HG03025 (cell line): ENCODE results near the gene KIFAP3.

ENCODE experiments used
- ATAC-seq: cut with Tn5 transposase; IDR thresholded peaks from one replicate; pipeline ENCODE4 v1.9.1; 2021; ENCODE audit warnings: mild to moderate bottlenecking, moderate library complexity; ENCODE audit not compliant: unreplicated experiment, low FRiP score

The KIFAP3 gene

DNA sequence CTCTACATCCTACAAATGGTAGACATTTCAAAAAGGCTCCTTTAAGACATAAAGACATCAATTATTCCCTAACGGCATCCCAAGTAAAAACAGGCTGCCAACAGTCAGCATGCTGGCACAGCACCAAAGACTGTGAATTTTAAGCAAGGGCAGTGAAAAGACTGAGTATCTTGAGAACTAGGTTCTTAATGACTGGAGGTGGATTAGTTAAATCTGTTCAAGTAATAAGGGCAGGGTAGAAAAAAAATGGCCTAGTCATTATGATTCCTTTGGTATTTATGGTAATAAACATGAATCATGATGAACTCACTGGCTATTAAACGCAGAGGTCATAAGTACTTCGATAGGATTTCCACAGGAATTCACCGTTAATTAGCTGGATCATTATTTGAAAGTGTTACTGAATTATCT, 75.2 kb downstream of the KIFAP3 start:
- ATAC-seq: no peak

DNA sequence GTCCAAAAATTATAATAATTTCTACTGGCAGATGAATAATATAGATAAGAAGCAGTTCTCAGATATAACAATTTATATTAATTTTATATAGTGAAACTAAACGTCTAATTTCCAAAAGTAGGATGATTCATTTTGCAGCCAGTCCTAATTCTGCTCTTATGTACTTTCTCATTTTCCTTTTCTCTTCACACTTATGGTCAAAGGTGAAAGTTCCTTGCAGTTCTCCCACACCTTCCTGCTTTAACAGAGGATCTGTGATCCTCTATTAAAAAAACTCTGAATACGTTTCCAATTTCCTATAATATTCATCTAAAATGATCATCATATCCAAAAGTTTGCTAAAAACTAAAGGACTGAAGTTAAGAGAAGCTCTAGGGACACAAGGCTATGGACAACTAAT, 78.5 kb downstream of the KIFAP3 start:
- no peak for ATAC-seq

DNA sequence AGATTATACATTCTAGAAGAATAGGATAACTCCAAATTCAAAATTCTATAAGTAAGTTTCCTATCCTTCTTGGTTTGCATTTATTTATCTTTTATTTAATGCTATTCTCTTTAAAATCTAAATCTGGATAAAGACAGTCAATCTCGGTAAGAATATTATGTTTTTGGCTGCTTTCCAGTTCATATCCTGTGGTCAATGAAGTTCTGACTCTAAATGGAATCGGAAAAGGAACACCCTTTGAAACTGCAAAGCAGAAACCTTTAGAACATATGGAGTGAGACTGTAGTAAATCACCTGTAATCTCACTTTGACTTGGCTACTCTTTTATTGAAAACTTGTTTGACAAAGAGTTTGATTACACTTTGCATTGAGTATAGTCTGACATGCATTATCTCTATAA, 85.2 kb downstream of the KIFAP3 start:
- ATAC-seq: no peak

DNA sequence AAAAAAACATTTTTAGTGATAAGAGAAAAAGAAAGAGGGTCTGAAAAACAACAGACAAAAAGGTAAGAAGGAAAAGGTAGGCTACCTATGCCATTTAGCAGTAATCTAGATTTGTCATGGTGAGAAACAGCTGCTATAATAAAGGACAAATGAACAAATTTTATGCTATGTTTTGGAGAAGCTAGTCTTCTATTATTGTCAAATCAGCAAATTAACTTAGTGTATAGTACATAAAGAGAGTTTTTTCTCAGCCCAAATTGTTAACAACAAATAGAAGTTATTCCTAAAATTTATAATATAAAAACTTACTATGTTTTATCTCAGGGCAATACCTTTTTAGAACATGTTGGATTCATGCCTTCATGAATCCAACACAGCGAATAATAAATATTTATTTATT, 88.7 kb downstream of the KIFAP3 start:
- ATAC-seq: no peak

DNA sequence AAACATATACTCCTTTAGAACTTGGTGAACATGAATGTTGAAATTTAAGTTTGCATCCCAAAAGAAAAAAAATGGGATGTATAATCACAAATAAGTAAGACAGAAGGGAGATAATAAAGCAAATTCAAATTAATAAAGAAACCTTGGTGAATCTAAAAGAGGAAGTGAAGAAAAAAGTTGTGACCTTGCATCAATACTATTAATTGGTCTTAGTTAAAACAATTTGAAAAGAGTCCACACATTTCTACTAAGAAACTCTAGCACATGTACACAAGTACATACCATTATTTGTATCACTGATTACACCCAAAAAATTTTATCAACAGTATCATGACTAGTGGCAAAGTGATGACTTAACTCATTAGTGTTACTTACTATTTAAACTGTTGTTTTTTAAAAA, 100.4 kb downstream of the KIFAP3 start:
- no peak for ATAC-seq

DNA sequence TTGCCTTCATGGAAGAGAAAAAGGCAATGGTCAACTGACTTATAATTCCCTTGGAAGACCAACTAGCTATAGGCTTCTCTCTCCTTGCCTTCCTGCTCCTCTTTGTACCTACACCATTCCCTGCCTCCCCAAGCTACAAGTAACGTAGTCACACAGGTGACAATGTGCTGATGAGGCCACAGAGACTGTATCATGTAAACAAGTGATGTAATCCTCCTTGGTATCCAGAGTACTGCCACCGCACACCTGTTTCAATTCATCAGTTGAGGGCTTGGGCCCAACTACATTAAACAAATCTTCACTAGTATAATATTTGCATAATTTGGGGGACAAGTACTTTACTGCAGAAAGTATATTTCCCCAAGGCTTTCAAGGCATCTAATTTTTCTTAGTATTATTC, 104.4 kb downstream of the KIFAP3 start:
- ATAC-seq: no peak

DNA sequence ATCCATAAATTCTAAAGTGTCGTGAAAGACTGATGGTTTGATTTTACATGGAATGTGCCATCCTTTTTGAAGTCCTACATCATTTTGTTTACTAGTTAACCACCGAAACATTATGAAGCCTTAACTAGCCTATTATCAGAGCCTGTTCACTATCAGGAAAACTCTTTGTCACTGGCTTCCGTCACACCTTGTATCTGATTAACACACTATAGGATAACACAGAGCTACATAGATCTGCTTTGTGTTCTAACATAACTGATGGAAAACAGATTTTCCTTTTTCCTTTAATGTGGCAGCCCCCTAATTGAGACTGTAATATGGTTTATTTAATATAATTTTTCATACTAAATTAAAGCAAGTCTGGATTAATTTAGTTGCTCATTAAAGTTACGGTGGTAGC, 106.3 kb downstream of the KIFAP3 start:
- no peak for ATAC-seq

DNA sequence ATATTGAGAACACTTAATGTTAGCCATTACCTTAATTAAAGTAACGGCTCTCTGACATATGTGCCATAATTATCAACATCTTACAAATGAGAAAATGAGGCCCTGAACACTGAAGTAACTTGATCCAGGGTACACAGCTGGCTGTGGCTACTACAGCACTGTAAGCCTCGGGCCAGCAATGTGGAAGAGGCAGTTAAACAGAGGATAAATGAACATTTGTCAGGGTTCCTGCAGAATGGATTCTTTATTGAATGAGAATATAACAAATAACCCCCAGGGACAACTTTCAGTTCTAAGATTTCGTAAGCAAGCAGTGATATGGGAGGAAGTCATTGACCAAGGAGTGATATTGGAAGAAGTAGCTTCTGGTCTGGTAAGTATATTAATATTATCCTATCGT, 110.3 kb downstream of the KIFAP3 start:
- no peak for ATAC-seq

DNA sequence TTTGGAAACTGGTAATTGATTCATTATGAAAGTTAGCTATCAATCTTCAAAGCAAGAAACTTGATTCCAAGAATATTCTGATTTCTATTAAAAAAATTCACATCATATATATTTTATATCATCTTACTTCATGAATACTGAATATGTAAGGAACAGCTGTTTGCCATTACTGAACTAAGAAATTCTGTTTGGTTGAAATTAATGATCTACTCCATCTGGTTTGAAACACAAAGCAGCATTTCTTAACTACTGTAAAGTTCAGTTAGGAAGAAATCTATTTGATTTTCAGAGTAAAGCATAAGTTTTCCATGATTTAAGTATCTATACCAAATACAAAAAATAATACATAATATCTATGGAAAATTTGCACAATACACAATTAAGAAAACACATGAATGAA, 114.8 kb downstream of the KIFAP3 start:
- ATAC-seq: no peak

DNA sequence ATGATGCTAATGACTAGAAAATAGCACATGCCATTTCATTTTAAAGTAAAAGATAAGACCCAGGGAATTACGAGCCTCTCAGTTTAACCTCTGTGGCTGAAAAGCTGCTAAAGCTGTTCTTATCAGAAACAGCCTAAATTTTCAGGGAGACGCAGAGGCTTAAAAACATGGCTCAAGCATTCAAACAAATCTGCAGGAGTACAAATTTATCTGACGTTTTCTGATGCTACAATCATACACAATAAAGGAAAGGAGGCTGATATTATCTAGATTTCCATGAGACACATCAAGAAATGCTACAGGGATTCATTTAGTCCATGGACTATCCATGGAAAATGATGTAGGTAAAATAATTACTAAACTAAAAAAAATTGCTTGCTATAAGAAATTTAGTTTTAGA, 115.5 kb downstream of the KIFAP3 start:
- ATAC-seq: no peak

DNA sequence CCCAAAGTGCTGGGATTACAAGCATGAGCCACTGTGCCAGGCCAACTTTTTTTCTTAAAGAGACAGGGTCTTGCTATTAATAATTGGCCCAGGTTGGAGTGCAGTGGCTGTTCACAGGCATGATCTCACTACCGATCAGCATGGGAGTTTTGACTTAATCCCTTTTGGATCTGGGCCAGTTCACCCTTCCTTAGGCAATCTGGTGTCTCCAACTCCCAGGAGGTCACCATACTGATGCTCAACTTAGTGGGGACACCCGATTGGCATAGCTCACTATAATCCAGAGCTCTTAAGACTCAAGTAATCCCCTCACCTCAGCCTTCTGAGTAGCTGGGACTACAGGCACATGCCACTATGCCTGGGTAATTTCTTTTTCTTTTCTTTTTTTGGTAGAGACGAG, 116.6 kb downstream of the KIFAP3 start:
- ATAC-seq: no peak

DNA sequence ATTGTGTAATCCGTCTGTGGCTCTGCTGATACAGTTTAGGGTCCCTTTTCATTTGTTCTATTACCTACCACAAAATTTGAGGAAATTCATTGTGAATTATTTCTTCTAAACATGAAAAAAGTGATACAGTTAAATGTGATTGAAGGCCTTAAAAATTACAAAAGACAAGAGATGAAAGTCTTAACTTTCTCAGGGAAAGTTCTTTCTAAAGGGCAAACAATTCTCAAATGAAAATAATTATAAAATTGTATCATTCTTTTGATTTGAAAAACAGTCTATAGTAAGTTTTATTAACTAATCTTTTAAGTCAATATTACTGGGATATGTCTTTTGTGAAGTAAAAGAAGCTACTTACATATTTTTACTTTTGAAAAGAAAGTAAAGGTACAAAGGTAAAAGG, 123.4 kb downstream of the KIFAP3 start:
- no peak for ATAC-seq

DNA sequence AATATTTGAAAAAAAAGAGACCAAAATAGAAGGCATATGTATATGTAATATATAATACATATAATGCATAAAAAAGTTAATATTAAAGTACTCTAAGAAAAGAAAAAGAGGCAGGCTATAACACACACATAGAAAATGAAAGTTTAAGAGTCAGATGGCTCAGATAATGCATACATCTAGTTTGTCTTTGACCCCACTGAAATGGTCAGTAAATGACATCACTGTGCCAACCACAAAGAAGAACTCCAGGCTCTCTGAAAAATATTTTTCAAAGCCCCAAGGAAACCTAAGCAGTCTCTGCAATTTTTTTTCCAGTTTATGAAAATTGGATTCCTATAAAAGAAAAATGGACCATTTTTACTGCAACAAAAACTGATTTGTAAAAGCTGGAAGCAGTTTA, 125.4 kb downstream of the KIFAP3 start:
- ATAC-seq: no peak

DNA sequence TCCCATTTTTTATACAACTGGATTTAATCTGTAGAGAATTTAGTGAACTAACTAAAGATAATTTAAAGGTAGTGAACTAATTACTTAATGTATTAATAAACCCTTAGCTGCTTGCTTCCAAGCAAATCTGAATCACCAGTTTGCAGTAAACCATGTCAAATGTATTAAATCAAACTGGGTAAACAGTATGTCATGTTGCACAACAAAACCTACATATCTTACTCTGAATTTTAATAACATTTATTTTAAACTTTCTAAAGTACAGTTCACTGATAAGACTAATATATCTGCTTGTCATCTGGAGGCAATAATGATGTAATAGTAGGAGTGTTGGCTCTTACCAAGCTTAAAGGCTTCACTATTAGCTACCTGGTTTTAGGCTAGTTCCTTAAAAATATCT, 128.3 kb downstream of the KIFAP3 start:
- ATAC-seq: no peak

DNA sequence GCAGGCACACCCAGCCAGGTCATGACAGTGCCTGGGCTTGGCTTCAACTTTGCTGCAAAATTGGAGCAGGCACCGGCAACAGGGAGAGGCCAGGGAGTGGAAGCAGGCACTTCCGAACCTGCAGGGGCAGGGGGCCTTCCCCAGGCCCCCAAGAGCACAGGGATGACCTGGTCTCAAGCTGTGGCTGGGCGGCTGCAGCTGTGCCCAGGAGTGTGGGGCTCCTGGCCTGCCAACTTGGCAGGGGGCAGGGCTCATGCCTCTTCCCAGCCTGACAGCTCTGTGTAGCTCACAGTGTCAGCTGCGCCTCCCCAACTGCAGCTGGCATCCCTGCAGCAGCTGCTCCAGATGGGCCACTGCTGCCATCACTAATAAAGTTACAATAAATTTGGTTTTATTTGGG, 129.3 kb downstream of the KIFAP3 start:
- no peak for ATAC-seq

DNA sequence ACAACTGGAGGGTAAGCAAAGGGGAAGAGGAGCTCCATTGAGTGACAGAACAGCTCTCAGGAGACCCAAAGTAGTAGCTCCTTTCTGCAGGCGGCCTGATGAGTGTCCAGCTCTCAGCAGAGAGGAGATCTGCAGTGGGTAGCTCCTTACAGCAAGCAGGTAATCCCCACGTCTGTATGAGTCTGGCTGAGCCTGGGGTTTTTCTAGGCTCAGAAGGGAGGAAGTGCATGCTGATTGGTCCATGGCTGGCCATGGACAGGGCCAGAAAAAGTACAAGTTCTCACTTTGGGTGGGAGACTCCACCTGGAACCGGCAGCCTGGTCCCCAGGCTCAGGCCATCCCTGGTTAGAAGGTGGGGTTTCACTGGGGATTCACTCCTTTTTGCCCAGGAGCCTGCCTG, 129.9 kb downstream of the KIFAP3 start:
- ATAC-seq: no peak

DNA sequence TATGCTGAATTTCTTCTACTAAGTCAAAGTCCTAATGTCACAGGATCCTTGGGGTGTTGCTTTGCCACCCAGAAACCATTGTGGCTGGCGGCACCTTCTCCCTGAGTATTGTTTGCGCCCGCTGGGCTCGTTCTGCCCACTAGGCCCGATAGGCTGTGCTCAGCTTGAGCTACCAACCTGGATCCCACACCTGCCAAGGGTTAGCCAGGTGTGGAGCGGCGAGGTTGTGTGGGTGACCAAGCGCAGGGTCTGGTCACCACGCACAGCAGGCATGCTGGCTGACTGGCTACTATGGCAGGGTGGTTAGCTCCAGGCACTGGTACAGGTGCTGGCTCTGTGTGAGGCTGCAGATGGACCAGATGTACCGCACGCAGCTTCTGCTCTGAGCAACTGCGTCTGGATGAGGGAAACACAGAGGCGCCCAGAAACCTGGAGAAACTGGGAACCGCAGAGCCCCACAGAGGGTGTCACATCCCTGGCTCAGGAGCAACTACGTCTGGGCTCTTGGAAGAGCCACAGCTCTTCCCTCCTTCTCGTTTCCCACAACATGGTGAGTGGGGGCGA, 130.4 kb downstream of the KIFAP3 start:
- ATAC-seq: no peak

DNA sequence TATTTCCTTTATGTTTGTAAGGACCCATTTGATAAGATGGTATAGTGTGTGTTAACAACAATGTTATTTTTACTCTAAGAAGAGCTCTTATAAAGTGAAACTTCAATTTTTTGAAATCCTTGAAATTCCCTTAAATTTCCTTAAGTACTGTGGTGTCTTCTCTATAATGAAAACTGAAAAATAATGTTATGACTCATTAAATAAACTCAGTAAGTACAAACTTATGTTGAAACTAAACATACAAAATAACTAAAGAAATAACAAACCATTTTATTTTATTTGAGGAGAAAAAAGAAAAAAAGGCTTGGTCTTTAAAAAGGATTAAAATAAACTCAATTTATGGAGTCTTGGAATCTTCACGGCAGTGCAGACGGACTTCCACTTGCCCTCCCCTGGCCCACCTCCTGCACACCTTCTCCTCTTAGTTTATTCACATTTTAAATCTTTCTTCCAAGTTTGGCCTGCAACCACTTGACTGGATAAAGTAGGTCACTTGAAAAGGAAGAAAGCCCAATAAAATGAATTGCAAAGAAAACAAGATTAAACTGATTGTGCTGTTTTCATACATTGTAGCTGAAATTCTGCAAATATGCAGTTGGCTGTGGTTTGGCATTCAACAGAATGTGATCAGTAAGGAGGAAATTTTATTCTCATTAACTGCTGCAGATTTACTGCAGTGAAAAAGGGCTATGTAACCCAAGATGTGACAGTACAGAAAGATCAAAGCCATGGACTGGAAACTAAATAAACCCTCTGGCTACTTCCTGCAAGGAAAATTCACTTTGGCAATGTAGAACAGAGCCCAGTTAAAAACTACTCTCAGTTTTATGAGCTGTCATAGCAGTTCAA, 132.3 kb downstream of the KIFAP3 start:
- ATAC-seq: no peak

DNA sequence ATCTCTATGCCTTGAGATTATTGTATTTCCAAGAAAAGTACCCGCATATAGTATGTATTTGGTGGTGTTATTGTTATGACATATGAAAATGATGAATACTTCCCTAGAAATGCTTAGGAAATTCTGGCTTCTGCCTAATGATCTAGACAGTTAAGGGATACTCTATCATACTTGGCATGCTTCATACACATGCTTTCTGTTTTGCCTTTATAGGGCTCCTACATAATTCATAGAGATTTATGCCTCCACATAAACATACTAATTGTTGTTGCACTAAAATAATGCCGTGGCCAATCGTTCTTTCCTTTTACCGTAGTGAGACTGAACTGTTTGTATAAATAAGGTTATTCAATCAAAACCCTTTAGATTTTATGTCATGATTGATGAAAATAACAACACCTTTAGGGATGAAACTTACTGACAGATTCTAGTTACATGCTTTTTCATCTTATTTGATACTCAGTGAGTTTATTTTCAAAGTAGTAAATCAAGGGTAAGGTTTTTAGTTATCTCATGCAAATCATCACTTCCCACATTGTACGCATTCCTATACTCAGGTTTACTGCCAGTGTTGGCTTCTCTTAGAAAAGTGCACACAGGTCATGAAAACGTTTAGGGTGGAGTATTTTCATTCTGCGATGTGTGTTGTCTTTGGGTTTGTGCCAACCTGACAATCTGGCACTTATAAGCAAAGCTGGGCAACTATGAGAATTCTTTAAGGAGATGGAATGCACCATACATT, 140.3 kb downstream of the KIFAP3 start:
- ATAC-seq: no peak

DNA sequence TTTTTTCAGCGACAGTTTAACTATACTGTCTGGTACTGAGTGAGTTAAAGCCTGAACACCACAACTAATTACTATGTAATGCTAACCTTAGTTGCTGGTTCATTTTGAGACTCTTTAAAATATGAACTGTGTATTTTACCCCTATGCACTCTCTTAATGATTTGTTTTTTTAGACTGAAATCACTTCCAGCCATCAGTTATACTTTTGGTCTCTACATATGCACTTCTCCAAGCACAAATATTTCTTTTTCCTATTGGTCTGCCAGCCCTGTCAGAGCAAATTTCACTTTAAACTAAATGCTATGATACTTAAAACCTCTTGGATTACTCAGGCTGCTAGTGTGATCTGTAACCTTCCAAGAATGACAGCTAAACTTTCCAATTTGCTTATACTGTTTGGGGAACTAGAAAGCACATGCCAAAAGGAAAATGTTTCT, 142.7 kb downstream of the KIFAP3 start:
- ATAC-seq: no peak

DNA sequence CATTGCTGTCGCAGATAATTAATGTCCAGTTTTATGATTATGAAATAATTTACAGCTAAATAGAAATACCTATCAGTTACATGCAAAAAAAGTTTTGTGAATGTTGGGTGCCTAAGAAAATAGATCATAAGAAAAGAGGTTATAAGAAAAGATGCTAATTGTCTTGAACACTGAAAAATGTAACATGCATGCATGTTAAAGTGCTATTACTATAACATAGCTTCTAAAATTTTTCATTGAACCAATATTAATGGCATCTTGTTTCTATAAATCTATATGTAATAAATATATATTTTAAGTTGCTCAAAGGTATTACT, 145.3 kb downstream of the KIFAP3 start:
- ATAC-seq: no peak
